Measurements from ENCODE around the gene PARD6A.

PARD6A gene

GRCh38 chr16:67657751-67658518, 2.8 kb upstream of the PARD6A start:
- Histone ChIP-seq H3K79me2 (ENCODE audit: insufficient read depth, low read depth) (no peaks in the 10 kb centered on the region), H2AFZ (ENCODE audit: low read depth) (no peak overlapping the region), H3K9ac (no peak overlapping the region), H3K36me3 (ENCODE audit: insufficient read depth) (no peaks in the 10 kb centered on the region), H3K4me3 (IDR thresholded peaks at IDR 0.05; ENCODE audit: insufficient read depth, low read depth, low read length) (no peak overlapping the region), H3K27ac (no peak overlapping the region), H3K4me1 (ENCODE audit: low read depth, poor library complexity, severe bottlenecking) (peaks cover 7% of the 10 kb centered on the region), H3K4me2 (no peak overlapping the region), H3K27me3 (ENCODE audit: insufficient read depth, low read depth) (no peaks in the 10 kb centered on the region), H4K20me1 (ENCODE audit: insufficient read depth) (no peaks in the 10 kb centered on the region)
- no peak for TF ChIP-seq CTCF (conservative IDR thresholded peaks at IDR 0.05; ENCODE audit: low read depth, low read length)

- TF ChIP-seq CTCF (conservative IDR thresholded peaks at IDR 0.05; ENCODE audit: low read depth, low read length), result no peak
- H3K79me2 ChIP-seq (ENCODE audit: insufficient read depth, low read depth), result no peaks in the 10 kb centered on the region
- H3K4me1 ChIP-seq (ENCODE audit: low read depth, poor library complexity, severe bottlenecking), result peaks cover 7% of the 10 kb centered on the region
- no peaks in the 10 kb centered on the region for H3K36me3 ChIP-seq (ENCODE audit: insufficient read depth)
- no peaks in the 10 kb centered on the region for H3K27me3 ChIP-seq (ENCODE audit: insufficient read depth, low read depth)
- no peak overlapping the region for H3K4me3 ChIP-seq (IDR thresholded peaks at IDR 0.05; ENCODE audit: insufficient read depth, low read depth, low read length)
- 0 out of 2 replicates have a peak overlapping the region, but pooled peaks have one; percentile 85 for H2AFZ ChIP-seq (ENCODE audit: low read depth)
- peak overlapping the region; percentile 93 for H3K4me2 ChIP-seq
- peak overlapping the region; percentile 39; the same call in 1 of the 2 replicates for H3K9ac ChIP-seq
- H3K27ac ChIP-seq, result no peak overlapping the region
- no peaks in the 10 kb centered on the region for H4K20me1 ChIP-seq (ENCODE audit: insufficient read depth)
Observed at GRCh38 chr16:67658849-67659674, 1.7 kb upstream of the PARD6A start.

- no peaks in the 10 kb centered on the region for H3K79me2 ChIP-seq (ENCODE audit: insufficient read depth, low read depth)
- peak within 1 kb of the TSS; percentile 39; the same call in 1 of the 2 replicates for H3K9ac ChIP-seq
- H3K27ac ChIP-seq, result peak within 1 kb of the TSS; percentile 72
- H3K27me3 ChIP-seq (ENCODE audit: insufficient read depth, low read depth), result no peaks in the 10 kb centered on the region
- H3K4me3 ChIP-seq (IDR thresholded peaks at IDR 0.05; ENCODE audit: insufficient read depth, low read depth, low read length), result no peak within 1 kb of the TSS
- H2AFZ ChIP-seq (ENCODE audit: low read depth), result peak within 1 kb of the TSS; percentile 86
- no peaks in the 10 kb centered on the region for H3K36me3 ChIP-seq (ENCODE audit: insufficient read depth)
- no peaks in the 10 kb centered on the region for H4K20me1 ChIP-seq (ENCODE audit: insufficient read depth)
- TF ChIP-seq CTCF (conservative IDR thresholded peaks at IDR 0.05; ENCODE audit: low read depth, low read length), result no peak
- H3K4me1 ChIP-seq (ENCODE audit: low read depth, poor library complexity, severe bottlenecking), result peaks cover 7% of the 10 kb centered on the region
- H3K4me2 ChIP-seq, result peak within 1 kb of the TSS; percentile 93
Observed at GRCh38 chr16:67659675-67660563, 841 bp upstream of the PARD6A start, which contains the start of gene ACD. Gene ACD (minus strand): TSS chr16:67660260. CDS start chr16:67660220, 40 bp downstream.
